Measurements from ENCODE around the gene NOTUM. TPM values are rescaled to one million over a fixed set of nuclear protein-coding genes. Genes with fewer than 3 reads are reported as not detected.

The NOTUM gene
- total and polyA plus RNA-seq, 9 of the 15 experiments (the other 6 are each of a cell fraction or from before 2014, with no cell fraction given) = 0.03 to 14.0 (median 4.1) TPM

- TF ChIP-seq, protein P1, sequence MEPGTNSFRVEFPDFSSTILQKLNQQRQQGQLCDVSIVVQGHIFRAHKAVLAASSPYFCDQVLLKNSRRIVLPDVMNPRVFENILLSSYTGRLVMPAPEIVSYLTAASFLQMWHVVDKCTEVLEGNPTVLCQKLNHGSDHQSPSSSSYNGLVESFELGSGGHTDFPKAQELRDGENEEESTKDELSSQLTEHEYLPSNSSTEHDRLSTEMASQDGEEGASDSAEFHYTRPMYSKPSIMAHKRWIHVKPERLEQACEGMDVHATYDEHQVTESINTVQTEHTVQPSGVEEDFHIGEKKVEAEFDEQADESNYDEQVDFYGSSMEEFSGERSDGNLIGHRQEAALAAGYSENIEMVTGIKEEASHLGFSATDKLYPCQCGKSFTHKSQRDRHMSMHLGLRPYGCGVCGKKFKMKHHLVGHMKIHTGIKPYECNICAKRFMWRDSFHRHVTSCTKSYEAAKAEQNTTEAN (CRISPR knock-in tag; IDR thresholded peaks at IDR 0.05) = no peak
- TF ChIP-seq, protein P2, sequence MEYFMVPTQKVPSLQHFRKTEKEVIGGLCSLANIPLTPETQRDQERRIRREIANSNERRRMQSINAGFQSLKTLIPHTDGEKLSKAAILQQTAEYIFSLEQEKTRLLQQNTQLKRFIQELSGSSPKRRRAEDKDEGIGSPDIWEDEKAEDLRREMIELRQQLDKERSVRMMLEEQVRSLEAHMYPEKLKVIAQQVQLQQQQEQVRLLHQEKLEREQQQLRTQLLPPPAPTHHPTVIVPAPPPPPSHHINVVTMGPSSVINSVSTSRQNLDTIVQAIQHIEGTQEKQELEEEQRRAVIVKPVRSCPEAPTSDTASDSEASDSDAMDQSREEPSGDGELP (CRISPR knock-in tag; IDR thresholded peaks at IDR 0.05; ENCODE audit: borderline replicate concordance) = peak; percentile 29; the same call in 1 of the 2 replicates
- TF ChIP-seq, protein P3, sequence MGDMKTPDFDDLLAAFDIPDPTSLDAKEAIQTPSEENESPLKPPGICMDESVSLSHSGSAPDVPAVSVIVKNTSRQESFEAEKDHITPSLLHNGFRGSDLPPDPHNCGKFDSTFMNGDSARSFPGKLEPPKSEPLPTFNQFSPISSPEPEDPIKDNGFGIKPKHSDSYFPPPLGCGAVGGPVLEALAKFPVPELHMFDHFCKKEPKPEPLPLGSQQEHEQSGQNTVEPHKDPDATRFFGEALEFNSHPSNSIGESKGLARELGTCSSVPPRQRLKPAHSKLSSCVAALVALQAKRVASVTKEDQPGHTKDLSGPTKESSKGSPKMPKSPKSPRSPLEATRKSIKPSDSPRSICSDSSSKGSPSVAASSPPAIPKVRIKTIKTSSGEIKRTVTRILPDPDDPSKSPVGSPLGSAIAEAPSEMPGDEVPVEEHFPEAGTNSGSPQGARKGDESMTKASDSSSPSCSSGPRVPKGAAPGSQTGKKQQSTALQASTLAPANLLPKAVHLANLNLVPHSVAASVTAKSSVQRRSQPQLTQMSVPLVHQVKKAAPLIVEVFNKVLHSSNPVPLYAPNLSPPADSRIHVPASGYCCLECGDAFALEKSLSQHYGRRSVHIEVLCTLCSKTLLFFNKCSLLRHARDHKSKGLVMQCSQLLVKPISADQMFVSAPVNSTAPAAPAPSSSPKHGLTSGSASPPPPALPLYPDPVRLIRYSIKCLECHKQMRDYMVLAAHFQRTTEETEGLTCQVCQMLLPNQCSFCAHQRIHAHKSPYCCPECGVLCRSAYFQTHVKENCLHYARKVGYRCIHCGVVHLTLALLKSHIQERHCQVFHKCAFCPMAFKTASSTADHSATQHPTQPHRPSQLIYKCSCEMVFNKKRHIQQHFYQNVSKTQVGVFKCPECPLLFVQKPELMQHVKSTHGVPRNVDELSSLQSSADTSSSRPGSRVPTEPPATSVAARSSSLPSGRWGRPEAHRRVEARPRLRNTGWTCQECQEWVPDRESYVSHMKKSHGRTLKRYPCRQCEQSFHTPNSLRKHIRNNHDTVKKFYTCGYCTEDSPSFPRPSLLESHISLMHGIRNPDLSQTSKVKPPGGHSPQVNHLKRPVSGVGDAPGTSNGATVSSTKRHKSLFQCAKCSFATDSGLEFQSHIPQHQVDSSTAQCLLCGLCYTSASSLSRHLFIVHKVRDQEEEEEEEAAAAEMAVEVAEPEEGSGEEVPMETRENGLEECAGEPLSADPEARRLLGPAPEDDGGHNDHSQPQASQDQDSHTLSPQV (IDR thresholded peaks at IDR 0.05) = 0 out of 2 replicates have a peak, but pooled peaks have one; percentile 27
- TF ChIP-seq MYC (IDR thresholded peaks at IDR 0.05; ENCODE audit: low read depth, low read length) (peak; percentile 25; the same call in 1 of the 2 replicates), MYC (CRISPR knock-in tag; IDR thresholded peaks at IDR 0.05; ENCODE audit: borderline replicate concordance, low read depth) (no peak), MTA2 (IDR thresholded peaks at IDR 0.05; ENCODE audit: low read depth) (no peak), THRAP3 (IDR thresholded peaks at IDR 0.05; ENCODE audit: borderline replicate concordance) (no peak), ZNF282 (CRISPR knock-in tag; IDR thresholded peaks at IDR 0.05) (0 out of 2 replicates have a peak, but pooled peaks have one; percentile 44), CREBBP (IDR thresholded peaks at IDR 0.05; ENCODE audit: low read depth, low read length) (no peak), RBFOX2 (IDR thresholded peaks at IDR 0.05; ENCODE audit: low read depth, low read length) (0 out of 2 replicates have a peak, but pooled peaks have one; percentile 45), MAFK (IDR thresholded peaks at IDR 0.05; ENCODE audit: low read length) (peak; percentile 71), ZFX (CRISPR knock-in tag; IDR thresholded peaks at IDR 0.05) (0 out of 2 replicates have a peak, but pooled peaks have one; percentile 29)
Measured at GRCh38 chr17:81924557-81925532, 36.1 kb downstream of the NOTUM start (continued).
